Tibial nerve (tissue), 4 donors: ENCODE measurements around the gene HIGD1B. TPM values are rescaled to one million over a fixed set of nuclear protein-coding genes. Genes with fewer than 3 reads are reported as not detected.

ENCODE experiments used
- DNase-seq, 2 donors: peaks; one replicate each; pipeline ENCODE4 v3.0.0-alpha.2; 2019; ENCODE audit warnings: low spot score in 2 of 2
- H3K27ac ChIP-seq, 4 donors: fragments of 200-600 bp; sonication (generic) in 3 of 4; one replicate each; pipeline ENCODE4 v1.5.1; 2017 to 2019; ENCODE audit warnings: mild to moderate bottlenecking in 1 of 4
- H3K27me3 ChIP-seq, 2 donors: fragments of 200-600 bp; sonication (generic) in 1 of 2; one replicate each; pipeline versions ENCODE4 v1.5.1 to v1.6.0; 2017 to 2019
- H3K36me3 ChIP-seq, 3 donors: fragments of 200-600 bp; sonication (generic); one replicate each; pipeline ENCODE4 v1.5.1; 2018 to 2019
- H3K4me1 ChIP-seq, 4 donors: fragments of 200-600 bp; sonication (generic) in 3 of 4; one replicate each; pipeline ENCODE4 v1.5.1; 2017 to 2019
- H3K4me3 ChIP-seq, 4 donors: fragments of 200-600 bp; sonication (generic) in 3 of 4; one replicate each; pipeline ENCODE4 v1.5.1; 2017 to 2019; ENCODE audit warnings: mild to moderate bottlenecking in 1 of 4, moderate library complexity in 1 of 4
- H3K9me3 ChIP-seq, 4 donors: fragments of 200-600 bp; sonication (generic) in 3 of 4; one replicate each; pipeline ENCODE4 v1.5.1; 2017 to 2019
- EP300 ChIP-seq, 2 donors: sonication (generic); formaldehyde crosslinking; IDR thresholded peaks; one replicate each; pipeline ENCODE4 v1.6.1; 2017; ENCODE audit warnings: antibody characterized with exemption in 2 of 2, mild to moderate bottlenecking in 1 of 2
- POLR2A ChIP-seq, 2 donors: fragments of 450-650 bp; IDR thresholded peaks; one replicate each; pipeline ENCODE4 v1.6.1; 2017; ENCODE audit warnings: antibody characterized with exemption in 2 of 2, mild to moderate bottlenecking in 2 of 2, moderate library complexity in 2 of 2
- WGBS, 2 donors: methylation state at CpG; one replicate each; pipeline ENCODE4 v1.1.5; 2018; 5-methylcytosine and 5-hydroxymethylcytosine counted together
- total RNA-seq, 4 donors: library from RNA; depleted of rRNA; stranded (reverse); fragments of >200 nt; gene quantifications; one replicate each; pipeline ENCODE4 v1.1.0, GENCODE V29; 2016
- TF ChIP-seq, protein P1 (sequence below), 5 experiments: fragments of 200-600 bp in 3 of 5; fragments of 450-650 bp in 2 of 5; sonication (generic) in 3 of 5; IDR thresholded peaks; one replicate each; pipeline ENCODE4 v1.5.1; 2016 to 2019; ENCODE audit warnings: antibody characterized with exemption in 5 of 5, mild to moderate bottlenecking in 3 of 5, moderate library complexity in 2 of 5

The HIGD1B gene
- total RNA-seq, 4 donors from 2014 or later, result 2.3 to 10.3 (median 6.5) TPM; not detected in 1

DNA sequence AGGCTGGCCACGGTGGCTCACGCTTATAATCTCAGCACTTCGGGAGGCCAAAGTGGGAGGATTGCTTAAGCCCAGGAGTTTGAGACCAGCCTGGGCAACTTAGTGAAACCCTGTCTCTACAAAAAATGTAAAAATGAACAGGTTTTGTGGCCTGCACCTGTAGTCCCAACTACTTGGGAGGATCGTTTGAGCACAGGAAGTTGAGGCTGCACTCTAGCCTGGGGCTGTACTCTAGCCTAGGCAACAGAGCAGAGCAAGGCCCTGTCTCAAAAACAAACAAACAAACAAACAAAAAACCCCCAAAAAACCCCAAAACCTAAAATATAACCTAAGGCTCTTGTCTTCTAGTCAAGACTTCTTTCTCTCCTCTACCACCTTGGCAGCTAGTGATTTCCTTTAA lies 7.4 kb upstream of the HIGD1B start:
- no peaks in the 10 kb centered on the region for H3K4me1 ChIP-seq

DNA sequence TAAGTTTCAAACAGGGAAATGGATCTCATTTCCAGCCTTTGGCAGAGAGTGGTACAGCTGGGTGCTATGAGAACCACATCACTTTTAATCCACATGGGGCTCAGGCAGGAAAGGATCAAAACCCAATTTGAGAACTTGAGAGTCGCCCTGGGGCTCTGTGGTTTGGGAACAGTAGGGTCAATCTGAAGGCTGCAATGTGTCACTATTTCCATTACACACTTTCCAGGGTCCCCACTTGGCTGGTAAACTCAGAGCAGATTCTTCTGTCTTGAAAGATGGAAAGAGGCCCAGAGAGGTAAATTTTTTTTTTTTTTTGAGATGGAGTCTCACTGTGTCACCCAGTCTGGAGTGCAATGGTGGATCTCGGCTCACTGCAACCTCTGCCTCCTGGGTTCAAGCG lies 6.7 kb upstream of the HIGD1B start:
- 80% methylated on average over 3 of the region's 3 CpGs for WGBS, 2 donors
- H3K4me1 ChIP-seq, result no peaks in the 10 kb centered on the region
- no peak for DNase-seq
- no peak overlapping the region for H3K27ac ChIP-seq
- H3K9me3 ChIP-seq, result no peaks in the 10 kb centered on the region
- H3K36me3 ChIP-seq, result no peaks in the 10 kb centered on the region
- H3K27me3 ChIP-seq, result peaks cover 0 to 13% of the 10 kb centered on the region in 2 donors
- H3K4me3 ChIP-seq, result no peak overlapping the region
- TF ChIP-seq, protein P1, sequence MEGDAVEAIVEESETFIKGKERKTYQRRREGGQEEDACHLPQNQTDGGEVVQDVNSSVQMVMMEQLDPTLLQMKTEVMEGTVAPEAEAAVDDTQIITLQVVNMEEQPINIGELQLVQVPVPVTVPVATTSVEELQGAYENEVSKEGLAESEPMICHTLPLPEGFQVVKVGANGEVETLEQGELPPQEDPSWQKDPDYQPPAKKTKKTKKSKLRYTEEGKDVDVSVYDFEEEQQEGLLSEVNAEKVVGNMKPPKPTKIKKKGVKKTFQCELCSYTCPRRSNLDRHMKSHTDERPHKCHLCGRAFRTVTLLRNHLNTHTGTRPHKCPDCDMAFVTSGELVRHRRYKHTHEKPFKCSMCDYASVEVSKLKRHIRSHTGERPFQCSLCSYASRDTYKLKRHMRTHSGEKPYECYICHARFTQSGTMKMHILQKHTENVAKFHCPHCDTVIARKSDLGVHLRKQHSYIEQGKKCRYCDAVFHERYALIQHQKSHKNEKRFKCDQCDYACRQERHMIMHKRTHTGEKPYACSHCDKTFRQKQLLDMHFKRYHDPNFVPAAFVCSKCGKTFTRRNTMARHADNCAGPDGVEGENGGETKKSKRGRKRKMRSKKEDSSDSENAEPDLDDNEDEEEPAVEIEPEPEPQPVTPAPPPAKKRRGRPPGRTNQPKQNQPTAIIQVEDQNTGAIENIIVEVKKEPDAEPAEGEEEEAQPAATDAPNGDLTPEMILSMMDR (IDR thresholded peaks at IDR 0.05), result no peak
- TF ChIP-seq EP300 (IDR thresholded peaks at IDR 0.05) (no peak), POLR2A (IDR thresholded peaks at IDR 0.05) (no peak)

More for the DNA sequence above, 7.4 kb upstream of the HIGD1B start:
- DNase-seq, result no peak
- 76 to 78% methylated on average over 4 of the region's 4 CpGs for WGBS, 2 donors
- Histone ChIP-seq H3K9me3 (no peaks in the 10 kb centered on the region), H3K4me3 (no peak overlapping the region), H3K27ac (no peak overlapping the region), H3K27me3 (peaks cover 0 to 13% of the 10 kb centered on the region in 2 donors), H3K36me3 (no peaks in the 10 kb centered on the region)
- TF ChIP-seq, protein P1 (IDR thresholded peaks at IDR 0.05), result no peak
- TF ChIP-seq POLR2A (IDR thresholded peaks at IDR 0.05), result no peak
- no peak for TF ChIP-seq EP300 (IDR thresholded peaks at IDR 0.05)

DNA sequence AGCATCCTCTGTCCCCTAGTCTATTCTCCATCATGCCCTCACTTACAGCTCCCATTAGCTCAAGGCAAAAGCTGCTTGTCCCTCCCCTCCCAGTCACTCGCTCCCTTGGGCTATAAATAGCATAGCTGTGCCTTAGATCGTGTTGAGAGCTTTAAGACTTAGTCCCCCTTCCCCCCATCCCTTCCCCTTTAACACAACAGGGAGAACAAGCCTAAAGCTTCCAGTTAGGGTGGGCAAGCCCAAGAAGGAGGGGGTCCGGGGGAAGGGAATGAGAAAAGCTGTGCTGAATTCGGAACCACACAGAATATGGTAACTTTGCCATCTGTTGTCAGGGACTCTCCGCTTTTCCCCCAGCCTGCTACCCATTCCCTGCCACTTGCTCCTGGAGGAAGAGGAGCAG lies 4.9 kb upstream of the HIGD1B start:
- Histone ChIP-seq H3K36me3 (no peaks in the 10 kb centered on the region), H3K27ac (no peak overlapping the region), H3K9me3 (no peaks in the 10 kb centered on the region), H3K4me1 (no peaks in the 10 kb centered on the region), H3K27me3 (peaks cover 0 to 13% of the 10 kb centered on the region in 2 donors), H3K4me3 (no peak overlapping the region)
- WGBS, 2 donors, result 36 to 50% methylated on average over 5 of the region's 5 CpGs
- DNase-seq, result no peak
- TF ChIP-seq, protein P1 (IDR thresholded peaks at IDR 0.05), result no peak
- no peak for TF ChIP-seq POLR2A (IDR thresholded peaks at IDR 0.05)
- no peak for TF ChIP-seq EP300 (IDR thresholded peaks at IDR 0.05)

DNA sequence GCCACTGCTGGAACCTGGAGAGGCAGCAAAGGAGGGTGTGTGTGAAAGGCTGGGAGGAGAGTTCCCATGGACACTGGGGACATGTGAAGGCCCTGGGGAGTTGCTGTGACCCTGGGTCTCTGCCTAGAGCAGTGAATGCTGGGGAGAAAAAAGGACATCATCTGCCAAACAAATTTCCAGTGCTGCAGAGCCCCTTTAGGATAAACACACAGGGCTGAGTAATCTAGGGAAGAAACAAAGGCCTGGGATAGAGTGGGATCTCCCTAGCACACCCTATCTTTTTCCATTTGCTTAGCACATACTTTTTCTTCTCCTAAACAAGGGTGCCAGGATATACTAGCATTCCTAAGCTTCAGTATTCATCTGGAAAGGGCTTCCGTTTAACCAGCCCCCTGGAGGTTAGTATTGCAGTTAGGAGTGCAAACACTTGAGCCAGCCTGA lies 3.3 kb upstream of the HIGD1B start:
- Histone ChIP-seq H3K4me3 (no peak overlapping the region), H3K9me3 (no peaks in the 10 kb centered on the region), H3K4me1 (no peaks in the 10 kb centered on the region), H3K27me3 (peaks cover 0 to 3% of the 10 kb centered on the region in 2 donors), H3K27ac (no peak overlapping the region), H3K36me3 (peaks cover 0 to 5% (median 0%) of the 10 kb centered on the region in 3 donors)
- DNase-seq, result no peak
- no peak for TF ChIP-seq EP300 (IDR thresholded peaks at IDR 0.05)
- TF ChIP-seq, protein P1 (IDR thresholded peaks at IDR 0.05), result no peak
- no peak for TF ChIP-seq POLR2A (IDR thresholded peaks at IDR 0.05)
- 33 to 45% methylated on average over 1 of the region's 1 CpG for WGBS, 2 donors

DNA sequence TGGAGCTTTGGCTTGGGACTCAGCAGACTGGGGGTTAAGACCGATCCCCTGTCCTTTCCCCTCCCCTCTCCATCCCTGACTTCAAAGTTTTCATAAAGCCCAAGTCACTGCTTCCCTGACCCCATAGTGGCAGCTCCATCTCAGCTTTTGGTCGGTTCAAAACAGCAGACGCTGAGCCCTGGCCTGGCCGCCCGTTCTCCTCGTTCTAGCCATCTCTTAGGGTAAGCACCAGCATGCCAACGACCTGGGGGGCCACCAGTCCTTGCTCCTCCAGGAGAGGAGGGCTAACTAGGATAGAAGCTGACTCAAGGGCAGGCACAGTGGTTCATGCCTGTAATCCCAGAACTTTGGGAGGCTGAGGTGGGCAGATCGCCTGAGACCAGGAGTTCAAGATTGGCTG lies 1.5 kb upstream of the HIGD1B start:
- H3K27ac ChIP-seq, result no peak overlapping the region
- H3K9me3 ChIP-seq, result no peaks in the 10 kb centered on the region
- DNase-seq, result no peak
- H3K36me3 ChIP-seq, result peaks cover 0 to 21% (median 0%) of the 10 kb centered on the region in 3 donors
- no peaks in the 10 kb centered on the region for H3K4me1 ChIP-seq
- WGBS, 2 donors, result 69 to 74% methylated on average over 8 of the region's 8 CpGs
- TF ChIP-seq EP300 (IDR thresholded peaks at IDR 0.05) (no peak), POLR2A (IDR thresholded peaks at IDR 0.05) (no peak)
- TF ChIP-seq, protein P1 (IDR thresholded peaks at IDR 0.05), result no peak
- no peak overlapping the region for H3K4me3 ChIP-seq
- peaks cover 0 to 3% of the 10 kb centered on the region in 2 donors for H3K27me3 ChIP-seq
